HG03520 (cell line): Measurements from ENCODE around the gene NGLY1.

Experiments
- ATAC-seq: cut with Tn5 transposase; IDR thresholded peaks from one replicate; pipeline ENCODE4 v1.9.1; 2021; ENCODE audit warnings: mild to moderate bottlenecking, moderate library complexity; ENCODE audit not compliant: unreplicated experiment

Gene NGLY1

GRCh38 chr3:25782938-25783660, at the start of gene NGLY1:
Gene NGLY1, minus strand, starts transcription at chr3:25783443. Its CDS starts 53 bp downstream, at chr3:25783390.
- ATAC-seq = peak; percentile 65

DNA sequence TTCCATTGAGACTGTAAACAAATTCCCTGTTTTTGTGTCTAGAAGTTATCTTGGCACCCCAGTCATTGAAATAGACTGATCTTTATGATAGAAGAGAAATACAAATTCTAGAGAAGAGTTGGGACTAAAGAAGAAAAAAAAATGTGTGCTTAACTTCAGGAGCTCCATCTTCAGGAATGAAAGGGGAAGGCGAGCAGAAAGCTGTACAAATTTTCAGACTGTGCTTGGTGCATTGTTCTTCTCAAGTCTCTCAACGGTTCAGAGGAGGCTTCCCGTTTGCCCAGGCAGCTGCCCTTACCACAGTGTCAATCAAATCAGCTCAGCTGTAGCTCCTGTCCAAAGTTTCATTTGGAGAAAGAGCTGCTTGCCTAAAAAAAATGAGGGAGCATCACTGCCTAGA, 48.3 kb upstream of the NGLY1 start:
- no peak for ATAC-seq

DNA sequence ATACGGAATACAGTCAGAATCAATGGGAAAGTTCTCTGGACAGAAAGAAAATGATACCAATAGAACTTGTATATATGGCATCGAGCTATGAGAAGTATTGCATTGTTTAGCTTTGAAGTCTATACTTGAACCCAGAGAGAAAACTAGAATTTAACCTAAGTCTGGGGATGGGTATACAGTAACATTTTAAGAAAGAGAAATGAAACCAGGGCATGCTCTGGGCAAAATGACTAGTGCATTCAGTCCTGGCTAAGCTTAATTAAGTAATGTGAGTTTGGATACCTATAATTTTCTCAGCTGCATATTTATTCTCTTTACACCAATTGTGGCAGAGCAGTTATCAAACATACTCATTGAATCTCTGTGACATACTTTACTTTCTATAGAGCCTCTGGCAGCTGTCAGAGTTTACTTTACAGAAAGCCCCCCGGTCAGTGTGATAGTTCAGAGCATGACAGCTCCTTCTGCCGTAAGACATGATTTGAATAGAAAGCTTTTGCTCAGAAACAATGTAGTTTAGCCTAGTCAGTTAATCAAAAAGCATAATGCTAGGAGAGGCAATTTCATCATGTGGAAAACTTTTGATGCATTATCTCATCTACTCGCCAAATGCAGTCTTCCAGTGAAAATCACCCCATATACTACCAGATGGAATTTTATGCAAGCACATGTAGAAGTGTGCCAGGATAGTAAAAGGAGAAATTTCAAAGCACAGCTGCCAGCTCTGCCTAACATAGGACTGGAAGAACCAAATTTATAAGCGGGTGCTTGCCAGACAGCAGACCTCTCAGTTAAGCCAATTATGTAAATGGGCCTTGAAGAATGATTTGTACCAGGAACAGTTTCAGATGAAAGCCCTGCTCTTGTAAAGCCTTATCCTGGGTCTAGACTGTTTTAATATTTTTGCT, 47.4 kb upstream of the NGLY1 start:
- ATAC-seq = no peak

GRCh38 chr3:25826510-25826909, 43.3 kb upstream of the NGLY1 start:
- no peak for ATAC-seq

- no peak for ATAC-seq
Observed at GRCh38 chr3:25823314-25823713, 40.1 kb upstream of the NGLY1 start.

- ATAC-seq = no peak
Observed at GRCh38 chr3:25821746-25822573, 38.7 kb upstream of the NGLY1 start.

- no peak for ATAC-seq
Observed at GRCh38 chr3:25820816-25821486, 37.7 kb upstream of the NGLY1 start.

DNA sequence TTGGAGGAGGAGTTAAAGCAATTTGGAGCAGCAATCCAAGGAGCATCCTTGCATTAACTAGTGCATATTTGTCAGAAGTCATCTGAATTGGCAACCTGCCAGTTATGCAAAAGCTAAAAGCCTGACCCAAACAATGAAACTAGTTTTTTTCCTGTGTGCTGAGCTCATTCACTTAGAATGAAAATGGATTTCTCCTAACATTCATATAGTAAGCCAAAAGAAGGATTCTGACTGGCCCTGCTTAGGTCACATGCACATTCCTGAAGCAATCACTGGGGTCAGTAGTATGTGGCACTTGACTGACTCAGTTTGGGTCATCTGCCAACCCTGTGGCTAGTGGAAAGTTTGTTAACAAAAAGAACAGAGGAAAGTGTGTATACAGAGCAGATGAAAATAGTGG, 37.1 kb upstream of the NGLY1 start:
- no peak for ATAC-seq

DNA sequence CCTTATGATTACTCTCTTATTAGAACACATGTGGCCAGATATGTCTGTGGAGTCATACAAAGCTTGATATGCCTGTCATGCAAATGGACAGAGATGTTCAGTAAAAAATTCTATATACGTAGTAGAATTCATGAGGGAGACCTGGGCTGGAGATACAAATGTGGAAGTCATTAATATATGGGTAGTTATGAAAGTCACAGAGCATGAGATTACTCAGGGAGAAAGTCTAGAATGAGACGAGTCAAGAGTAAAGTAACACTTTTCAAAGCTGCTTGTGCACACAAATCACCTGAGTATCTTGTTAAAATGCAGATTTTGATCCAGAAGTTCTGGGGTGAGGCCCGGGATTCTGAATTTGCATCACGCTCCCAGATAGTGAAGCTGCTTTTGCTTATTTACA, 35.1 kb upstream of the NGLY1 start:
- no peak for ATAC-seq

DNA sequence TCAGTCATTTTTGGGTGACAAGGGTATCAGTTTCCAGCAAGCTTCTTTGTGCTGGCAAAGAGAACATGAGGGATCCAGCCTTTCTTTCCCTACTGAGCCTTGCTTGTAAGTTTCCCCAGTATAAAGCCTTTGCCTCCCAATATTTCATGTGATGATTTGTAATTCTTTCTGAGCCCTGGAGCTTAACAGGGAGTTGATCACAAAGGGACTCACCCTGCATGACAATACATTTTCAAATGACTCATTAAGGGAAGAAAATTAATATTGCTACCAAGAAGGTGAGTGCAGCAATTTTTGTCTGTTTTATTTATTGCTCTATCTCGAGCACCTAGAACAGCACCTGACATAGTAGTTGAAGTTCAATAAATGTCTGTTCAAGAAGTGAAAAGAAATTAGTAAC, 34.4 kb upstream of the NGLY1 start:
- ATAC-seq = peak; percentile 6

GRCh38 chr3:25817107-25817506, 33.9 kb upstream of the NGLY1 start:
- peak; percentile 64 for ATAC-seq

DNA sequence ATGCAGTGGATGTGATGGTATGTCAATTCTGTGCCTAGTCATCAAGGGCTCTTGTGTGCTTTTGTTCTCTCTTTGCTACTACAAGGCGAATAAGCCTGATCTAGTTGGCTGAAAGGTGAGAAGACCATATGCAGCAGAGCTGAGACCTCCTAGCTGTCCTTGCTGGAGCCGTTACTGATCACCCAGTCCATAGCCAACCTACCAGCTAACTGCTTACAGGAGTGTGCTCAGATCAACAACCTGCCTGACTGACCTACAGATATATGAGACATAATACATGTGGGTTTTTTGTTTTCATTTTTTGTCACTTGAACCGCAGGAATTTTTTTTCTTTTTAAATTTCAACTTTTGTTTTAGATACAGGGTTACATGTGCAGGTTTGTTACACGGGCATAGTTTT, 29.4 kb upstream of the NGLY1 start:
- ATAC-seq = no peak

DNA sequence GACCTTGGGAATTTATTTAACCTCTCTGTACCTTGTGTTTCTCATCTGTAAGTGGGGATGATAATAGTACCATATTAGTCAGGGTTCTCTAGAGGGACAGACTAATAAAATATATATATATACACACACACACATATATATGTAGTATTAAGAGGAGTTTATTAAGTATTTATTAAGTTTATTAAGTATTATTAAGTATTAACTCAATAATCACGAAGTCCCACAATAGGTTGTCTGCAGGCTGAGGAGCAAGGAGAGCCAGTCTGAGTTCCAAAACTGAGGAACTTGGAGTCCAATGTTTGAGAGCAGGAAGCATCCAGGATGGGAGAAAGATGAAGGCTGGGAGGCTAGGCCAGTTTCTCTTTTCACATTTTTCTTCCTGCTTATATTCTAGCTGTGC, 21.4 kb upstream of the NGLY1 start:
- no peak for ATAC-seq

GRCh38 chr3:25803833-25804232, 20.6 kb upstream of the NGLY1 start:
- no peak for ATAC-seq

DNA sequence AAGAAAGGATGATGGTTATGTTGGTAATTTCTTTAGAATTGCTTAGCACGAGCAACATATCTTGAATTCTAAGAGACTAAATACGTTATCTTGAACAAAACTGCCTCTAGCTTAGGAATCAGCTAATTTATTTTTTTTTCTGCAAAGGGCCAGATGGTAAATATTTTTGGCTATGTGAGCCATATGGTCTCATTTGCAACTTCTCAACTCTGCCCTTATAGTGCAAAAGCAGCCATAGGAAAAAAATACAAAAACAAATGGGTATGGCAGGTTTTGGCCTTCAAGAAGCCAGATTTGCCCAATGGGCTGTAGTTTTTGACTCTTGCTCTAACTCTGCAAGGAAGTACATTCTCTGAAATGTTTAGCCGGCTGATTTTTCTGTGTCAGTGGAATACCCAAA, 18.5 kb upstream of the NGLY1 start:
- ATAC-seq = no peak

- peak; percentile 89 for ATAC-seq
Observed at GRCh38 chr3:25789596-25790556, 6.6 kb upstream of the NGLY1 start, which contains the start of gene OXSM. Gene OXSM, plus strand, starts transcription at chr3:25790090. Its CDS starts 931 bp downstream, at chr3:25791021.

GRCh38 chr3:25789209-25789595, 6.0 kb upstream of the NGLY1 start:
- no peak for ATAC-seq

- no peak for ATAC-seq
Observed at GRCh38 chr3:25787689-25788088, 4.4 kb upstream of the NGLY1 start.

DNA sequence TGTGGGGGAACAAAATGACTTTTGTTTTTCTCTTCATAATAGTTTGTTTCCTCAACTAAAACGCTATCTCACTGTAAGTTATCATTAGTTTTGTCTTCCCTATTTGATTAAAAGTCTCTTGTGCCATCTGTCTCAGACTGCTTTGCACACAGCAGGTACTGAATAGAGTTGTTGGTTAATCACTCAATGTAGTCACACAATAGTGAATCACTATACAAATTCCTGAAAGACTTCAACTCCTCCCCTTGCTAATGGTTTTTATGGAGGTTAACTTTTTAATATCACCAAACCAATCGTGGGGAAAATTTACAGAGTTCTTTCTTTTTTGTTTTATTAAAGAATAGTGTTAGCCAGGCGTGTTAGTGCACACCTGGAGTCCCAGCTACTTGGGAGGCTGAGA, 2.6 kb upstream of the NGLY1 start:
- ATAC-seq = no peak
